Stimulated activated CD8-positive, alpha-beta memory T cell treated with anti-CD3 and anti-CD28 coated beads, Interleukin-12 subunit alpha, Interleukin-12 subunit beta, amount 100 ng/mL, for 24 hours (primary cell): Measurements from ENCODE around the gene DNAH6.
"Not testable (repeated sequence)": the region's sequence is repeated elsewhere in the genome, so short reads cannot be mapped to it uniquely, and the experiment has no call there.

Source experiments
- DNase-seq: peaks from one replicate; pipeline ENCODE4 v3.0.0-alpha.2; 2020; ENCODE audit errors: extremely low read depth

Gene DNAH6

DNA sequence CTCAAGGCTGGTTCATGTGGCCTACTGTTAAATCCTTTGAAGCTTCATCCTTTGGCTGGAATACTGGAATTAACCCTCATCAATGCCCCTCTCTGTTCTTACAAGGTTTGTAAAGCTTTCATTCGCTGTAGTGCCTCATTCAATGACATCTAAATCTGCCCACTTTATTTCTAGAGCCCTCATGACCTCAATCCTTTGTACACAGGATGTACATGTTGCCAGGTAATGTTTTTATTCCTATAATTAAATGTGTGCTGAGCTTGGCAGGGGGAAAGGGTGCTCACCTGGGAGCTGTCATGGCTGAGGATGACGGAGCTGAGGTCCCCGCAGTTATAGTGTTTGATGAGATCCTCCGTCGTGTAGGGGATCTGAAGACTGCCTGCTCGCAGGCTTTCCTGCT is 325.3 kb downstream of the DNAH6 start:
- DNase-seq = no peak

GRCh38 chr2:84844141-84844540 is 327.8 kb downstream of the DNAH6 start:
- DNase-seq = no peak

DNA sequence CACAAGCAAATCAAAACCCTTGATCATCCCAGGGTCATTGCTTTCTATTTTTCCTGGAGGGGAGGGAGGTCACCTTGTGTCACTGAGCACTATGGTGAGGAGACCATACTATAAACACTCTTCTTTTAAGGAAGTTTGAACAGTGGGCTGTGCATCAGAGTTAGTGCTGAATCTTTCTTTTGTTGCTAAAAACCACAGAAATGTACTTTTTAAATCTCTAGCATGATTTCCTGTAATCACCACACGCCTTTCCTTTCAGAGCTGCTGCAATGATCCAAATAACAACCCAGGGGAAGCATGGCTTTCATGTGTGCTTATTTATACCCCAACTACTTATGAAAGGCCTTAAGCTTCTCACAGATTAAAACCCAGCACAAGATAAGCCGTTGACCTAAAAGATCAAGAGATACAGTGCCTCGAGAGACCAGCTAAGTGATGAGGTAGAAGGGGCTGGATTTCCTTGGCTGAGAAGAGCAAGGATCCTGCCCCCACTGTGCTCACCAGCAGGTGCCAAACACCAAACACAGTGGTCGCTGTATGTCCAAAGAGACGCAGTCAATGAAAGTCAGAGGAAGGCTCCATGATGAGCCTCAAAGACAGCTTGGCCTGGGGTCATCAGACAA is 329.9 kb downstream of the DNAH6 start:
- no peak for DNase-seq

- DNase-seq = no peak
These were observed 330.4 kb downstream of the DNAH6 start for GRCh38 chr2:84846741-84847142.

- no peak for DNase-seq
These were observed 331.2 kb downstream of the DNAH6 start for GRCh38 chr2:84847326-84848050.

DNA sequence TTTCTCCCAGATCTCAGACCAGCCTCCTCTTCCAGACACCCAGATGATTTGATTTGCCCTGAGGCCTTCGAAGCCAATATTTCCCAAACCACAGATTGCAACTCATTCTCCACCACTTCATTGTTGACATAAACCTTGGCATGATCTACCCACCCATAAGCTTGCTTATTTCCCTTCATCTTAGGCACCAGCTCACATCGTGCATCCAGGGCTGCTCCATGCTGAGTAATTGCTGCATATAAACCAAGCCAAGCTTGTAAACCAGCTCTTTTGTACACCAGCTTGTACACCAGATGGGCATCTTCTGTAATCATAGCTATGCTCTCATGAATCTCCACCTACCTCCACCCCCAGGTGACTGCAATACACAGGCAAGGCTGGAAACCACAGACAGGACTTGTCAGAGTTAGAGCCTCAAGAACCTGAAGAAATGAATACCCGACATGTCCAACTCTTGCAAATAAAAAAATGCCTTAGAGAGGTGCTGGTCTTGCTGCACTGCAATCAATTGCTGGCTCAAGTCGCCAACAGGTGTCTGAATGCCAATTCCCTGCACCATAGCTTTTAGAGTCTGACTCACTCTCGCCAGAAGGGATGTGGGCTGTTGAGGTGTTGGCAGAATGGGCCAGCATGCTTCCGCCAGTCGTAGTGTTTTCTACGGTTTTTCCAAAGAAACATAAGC is 333.1 kb downstream of the DNAH6 start:
- no peak for DNase-seq

DNA sequence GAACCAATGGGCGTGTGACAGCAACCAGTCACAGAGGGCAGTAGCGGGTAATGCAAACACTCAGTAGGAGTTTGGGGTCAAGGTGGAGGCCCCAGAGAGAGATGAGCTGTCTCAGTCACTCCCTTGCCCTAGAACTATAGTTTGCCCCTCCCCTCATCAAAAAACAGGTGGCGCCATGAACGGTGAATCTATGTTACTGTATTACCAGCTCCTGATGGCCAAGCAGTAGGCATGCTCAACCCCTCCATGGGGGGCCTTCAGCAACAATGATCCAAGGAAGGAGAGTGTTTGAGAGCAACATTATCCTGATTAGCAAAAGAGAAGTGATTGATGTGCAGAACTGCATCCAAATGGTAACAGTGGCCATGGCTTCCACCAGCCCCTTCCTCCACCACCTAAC is 334.2 kb downstream of the DNAH6 start:
- no peak for DNase-seq

DNA sequence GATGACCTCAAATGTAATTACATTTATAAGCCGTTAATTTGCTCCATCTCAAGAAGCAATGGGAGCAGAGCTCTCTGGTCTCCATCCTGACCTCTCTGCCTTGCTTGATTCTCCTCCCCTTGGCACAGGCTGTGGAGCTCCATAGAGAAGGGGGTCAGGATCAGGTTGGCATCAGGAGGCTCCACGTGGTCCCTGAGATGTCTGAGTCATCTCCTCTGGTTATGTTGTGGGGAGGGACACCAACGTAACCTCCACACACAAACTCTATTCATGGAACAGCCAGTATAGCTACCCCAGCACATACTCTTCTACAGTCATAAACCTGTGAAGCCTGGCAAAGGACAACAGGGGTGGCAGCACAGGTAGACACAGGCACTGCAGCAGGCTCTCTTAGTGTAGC is 335.6 kb downstream of the DNAH6 start:
- no peak for DNase-seq

GRCh38 chr2:84854850-84855249 is 338.6 kb downstream of the DNAH6 start:
- DNase-seq = no peak

- no peak for DNase-seq
These were observed 339.4 kb downstream of the DNAH6 start for GRCh38 chr2:84855731-84856130.

DNA sequence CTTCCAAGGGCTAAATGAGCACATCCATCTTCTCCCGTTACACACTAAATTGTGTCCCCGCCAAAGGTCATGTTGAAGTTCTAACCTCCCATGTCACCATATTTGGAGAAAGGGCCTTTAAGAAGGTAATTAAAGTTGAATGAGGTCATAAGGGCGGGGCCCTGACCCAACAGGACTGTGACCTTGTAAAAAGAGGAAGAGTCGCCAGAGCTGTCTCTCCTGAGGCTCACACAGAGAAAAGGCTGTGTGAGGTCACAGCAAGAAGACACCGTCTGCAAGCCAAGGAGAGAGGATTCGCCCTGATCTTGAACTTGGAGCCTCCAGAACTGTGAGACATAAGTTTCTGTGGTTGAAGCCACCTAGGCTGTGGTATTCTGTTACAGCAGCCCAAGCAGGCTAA is 340.5 kb downstream of the DNAH6 start:
- no peak for DNase-seq

- DNase-seq = no peak
These were observed 341.3 kb downstream of the DNAH6 start for GRCh38 chr2:84857566-84857965.

DNA sequence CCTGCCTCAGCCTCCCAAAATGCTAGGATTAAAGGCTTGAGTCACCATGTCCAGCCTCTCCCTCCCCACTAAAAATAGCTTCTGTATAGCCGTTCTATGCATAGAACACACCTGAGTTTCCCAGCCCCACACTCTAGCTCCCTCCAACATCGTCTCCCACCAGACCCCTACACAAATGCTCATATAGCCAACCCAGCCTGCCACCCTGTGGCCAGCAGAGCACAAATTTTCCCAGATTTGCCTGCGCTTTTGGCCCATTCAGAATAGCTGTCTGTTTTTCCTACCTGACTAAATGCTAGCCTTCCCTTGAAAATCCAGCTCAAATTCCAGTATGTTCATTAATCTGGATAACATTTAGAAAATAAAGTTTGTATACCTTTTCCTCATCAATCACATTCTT is 341.8 kb downstream of the DNAH6 start:
- no peak for DNase-seq

DNA sequence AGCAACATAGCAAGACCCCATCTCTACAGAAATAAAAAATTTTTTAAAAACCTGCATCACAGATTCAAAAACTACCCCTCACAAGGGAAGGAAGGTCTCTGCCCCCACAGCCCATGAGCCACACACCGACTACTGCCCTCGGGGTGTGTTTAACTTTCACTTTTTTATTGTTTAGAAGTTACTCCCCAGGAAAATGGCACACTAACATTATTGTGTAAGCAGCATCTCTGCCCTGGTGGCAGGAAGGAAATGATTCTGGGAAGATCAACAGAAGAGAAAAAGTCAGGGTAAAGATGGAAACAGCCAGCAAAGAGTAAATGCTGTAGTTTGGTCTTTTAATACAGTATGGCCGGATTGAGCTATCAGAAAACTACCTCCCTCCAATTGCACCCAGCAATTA is 342.6 kb downstream of the DNAH6 start:
- DNase-seq = no peak

DNA sequence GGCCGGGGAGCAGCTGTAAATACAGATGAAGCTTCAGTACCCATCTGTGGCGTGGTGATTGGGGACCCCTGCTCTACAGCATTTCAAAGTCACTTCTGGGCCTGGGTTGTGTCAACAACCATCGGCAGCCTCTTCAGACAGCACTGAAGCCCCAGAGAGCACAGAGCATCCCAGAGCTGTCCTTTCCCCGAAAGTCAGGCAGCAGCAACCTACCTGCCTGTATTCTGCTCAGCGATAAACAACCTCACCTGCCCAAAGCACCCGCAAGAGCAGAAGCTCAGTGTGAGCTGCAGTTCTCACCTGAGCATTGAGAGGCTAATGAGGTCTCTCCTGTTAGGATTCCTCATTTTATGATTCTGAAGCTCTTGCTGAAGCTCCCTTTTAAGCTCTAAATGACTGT is 345.2 kb downstream of the DNAH6 start:
- no peak for DNase-seq

DNA sequence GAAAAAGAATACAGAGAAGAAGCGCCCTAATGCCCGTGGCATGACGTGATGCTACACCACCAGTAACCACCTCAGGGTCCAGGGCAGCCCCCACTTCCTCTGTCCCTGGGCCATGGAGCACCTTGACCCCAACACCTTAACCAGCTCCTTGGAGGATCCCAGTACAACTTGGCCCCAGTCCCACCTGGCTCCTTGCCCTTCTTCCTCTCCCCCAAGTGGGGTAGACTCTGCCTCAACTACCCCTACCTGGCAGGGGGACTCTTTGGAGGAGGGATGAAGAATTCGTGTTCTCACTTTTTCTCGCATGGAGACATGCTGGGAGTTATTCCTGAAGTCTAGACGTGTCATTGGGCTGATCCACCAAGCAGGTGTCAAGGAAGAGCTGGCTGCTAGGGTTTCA is 345.7 kb downstream of the DNAH6 start:
- DNase-seq = no peak

DNA sequence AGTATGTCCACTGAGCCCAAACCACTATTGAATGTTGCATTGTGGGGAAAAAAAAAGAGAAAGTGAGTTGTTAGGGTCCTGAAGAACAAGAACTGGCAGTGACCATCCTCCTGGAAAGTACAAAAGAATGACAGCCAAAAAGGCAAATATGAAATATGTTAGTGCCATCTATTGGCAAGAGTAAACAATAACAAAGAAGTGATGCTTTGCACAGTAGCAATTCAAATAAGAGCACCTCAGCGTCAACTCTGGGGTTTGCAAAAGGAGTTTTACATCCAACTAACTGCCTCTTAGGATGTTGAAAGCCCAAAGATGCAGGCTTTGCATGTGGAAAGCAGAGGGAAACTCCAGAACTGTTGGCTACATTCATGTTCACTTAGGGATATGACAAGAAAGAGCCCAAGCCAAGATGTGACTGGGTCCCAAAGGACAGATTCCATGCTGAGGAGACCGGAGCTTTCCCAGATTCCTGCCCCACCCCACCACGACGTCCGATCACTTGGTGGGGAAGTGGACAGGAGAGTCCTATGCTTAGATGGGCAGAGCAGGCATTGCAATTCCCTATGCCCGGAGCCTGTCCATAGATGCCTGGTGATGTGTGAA is 349.0 kb downstream of the DNAH6 start:
- DNase-seq = no peak

- DNase-seq = no peak
These were observed 349.8 kb downstream of the DNAH6 start for GRCh38 chr2:84866122-84866521.

- not testable (repeated sequence) for DNase-seq
These were observed 352.0 kb downstream of the DNAH6 start for GRCh38 chr2:84868327-84868726.
